GDM1 (cell line): ENCODE results near the gene LOXHD1.

Experiments used
- DNase-seq: peaks from one replicate; lab custom pipeline; 2025; lab: John Stamatoyannopoulos, UW

Gene LOXHD1

GRCh38 chr18:46625069-46625468, 32.0 kb downstream of the LOXHD1 start:
- no peak for DNase-seq

DNA sequence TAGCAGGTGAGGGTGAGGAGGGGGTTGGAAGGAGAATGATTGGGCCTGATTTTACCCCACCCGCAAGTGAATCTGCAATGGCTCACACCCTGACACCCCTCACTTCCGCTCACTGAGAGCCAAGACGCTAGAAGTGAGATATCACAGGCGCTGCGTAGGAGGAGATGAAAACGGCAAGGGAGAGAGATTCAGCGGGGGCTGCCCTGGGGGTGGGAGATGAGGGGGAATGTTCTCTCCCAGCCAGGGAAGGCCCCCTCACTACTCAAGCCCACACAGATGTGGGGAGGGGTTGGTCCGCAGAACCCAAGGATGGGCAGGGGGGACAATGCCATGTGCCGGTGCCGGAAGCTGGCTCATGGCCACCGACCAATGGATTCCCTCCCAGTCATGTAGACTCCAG, 32.9 kb downstream of the LOXHD1 start:
- DNase-seq: no peak

GRCh38 chr18:46623541-46623940, 33.5 kb downstream of the LOXHD1 start:
- DNase-seq: peak; percentile 83

DNA sequence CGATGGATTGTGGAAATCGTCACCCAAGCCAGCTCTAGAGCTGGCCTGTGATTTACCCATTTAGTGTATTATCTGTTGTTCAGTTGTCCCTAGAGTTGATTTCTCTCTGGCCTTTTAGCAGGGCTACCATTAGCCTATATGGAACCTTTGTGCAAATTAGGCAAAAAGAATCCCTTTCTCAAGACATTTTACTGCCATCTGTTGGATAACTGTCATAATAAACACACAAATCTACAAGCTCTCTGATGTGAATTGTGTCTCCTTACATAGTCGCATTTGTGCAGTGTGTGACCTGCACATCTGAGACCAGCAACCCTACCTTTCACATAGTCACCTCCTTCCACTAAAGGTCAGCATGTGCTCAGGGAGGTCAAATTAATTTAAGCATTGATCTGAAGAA, 34.0 kb downstream of the LOXHD1 start:
- peak; percentile 26 for DNase-seq

DNA sequence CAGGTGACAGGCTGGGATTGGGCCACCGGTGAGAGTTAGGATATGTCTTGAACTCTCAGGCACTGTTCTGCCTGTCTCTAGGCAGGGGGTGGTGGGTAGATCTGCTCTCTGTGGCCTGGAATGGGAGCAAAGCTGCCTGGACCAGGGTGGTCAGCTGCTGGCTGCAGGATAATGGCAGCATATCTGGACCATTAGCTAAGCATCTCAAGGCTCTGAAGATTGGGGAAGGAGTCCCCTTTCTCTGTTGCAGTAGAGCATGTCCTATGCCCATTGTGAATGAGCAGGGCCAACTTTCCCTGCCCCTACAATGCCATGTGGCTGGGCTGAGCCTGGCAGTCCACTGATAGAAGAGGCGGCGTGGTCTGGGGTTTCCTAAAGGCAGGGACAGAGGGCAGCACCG, 34.6 kb downstream of the LOXHD1 start:
- no peak for DNase-seq

DNA sequence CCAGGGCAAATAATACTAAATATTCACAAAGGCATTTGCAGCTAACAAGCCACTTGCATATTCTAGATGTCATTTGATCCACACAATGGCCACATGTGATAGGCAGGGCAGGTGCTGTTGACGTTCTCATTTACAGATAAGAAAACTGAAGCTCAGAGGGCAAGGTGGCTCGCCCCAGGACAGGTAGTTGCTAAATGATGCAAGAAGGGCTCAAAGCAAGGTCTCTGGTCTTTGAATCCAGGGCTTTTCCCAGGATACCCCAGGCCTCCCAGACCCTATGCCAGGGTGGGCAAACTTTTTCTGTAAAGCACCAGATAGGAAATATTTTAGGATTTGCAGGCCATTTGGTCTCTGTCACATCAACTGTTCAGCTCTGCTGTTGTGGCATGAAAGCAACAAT, 35.1 kb downstream of the LOXHD1 start:
- DNase-seq: no peak

DNA sequence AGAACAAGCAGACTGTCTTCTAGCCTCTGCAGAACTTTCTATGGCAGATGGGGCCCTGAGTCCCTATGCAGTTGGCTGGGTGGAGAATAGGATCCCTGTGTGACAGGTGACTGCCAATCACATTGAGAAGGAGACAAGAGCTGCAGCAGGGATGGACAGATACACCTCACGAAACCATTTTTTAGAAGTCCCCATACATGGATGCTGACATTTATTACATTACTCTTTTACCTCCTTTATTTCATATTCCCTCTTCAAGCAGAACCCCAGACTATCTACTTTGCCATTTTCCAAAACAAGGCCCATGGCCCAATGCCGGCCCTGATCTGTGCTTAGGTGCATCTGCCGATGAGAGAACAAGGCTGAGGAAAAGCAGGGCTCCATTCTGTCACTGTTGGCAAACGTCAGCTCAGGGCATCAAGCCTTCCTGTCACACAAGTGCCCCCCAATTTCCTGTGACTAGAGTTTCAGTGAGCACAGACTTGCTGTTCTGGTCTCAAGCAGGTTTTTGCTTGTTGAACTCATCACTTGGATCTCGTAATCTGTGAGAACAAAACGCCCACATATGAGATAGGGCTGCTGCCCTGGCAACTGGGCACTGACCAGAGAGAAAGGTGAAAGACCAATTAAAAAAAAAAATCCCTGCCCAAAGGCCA, 35.8 kb downstream of the LOXHD1 start:
- DNase-seq: no peak

- no peak for DNase-seq
Measured at GRCh38 chr18:46619559-46619958, 37.5 kb downstream of the LOXHD1 start.

GRCh38 chr18:46615720-46616119, 41.3 kb downstream of the LOXHD1 start:
- no peak for DNase-seq

DNA sequence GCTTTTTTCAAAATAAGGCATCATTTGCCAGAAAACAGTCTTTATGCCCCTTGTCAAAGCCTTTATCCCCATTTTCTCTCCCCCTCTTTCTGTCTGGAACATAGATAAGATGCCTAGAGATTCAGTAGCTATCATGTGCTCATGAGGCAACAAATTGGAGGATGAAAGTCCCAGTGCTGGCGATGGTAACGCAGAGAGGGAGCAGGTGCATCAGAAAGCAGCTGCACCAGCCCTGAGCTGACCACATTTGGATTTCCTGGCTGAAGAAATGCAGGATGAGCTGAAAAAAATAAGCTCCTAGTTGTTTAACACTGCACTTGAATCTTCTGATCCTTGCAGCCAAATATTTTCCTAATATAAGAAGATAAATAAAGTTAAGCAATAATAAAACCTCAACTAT, 48.0 kb downstream of the LOXHD1 start:
- no peak for DNase-seq

- no peak for DNase-seq
Measured at GRCh38 chr18:46607926-46608325, 49.1 kb downstream of the LOXHD1 start.

- no peak for DNase-seq
Measured at GRCh38 chr18:46601141-46601805, 55.7 kb downstream of the LOXHD1 start.

DNA sequence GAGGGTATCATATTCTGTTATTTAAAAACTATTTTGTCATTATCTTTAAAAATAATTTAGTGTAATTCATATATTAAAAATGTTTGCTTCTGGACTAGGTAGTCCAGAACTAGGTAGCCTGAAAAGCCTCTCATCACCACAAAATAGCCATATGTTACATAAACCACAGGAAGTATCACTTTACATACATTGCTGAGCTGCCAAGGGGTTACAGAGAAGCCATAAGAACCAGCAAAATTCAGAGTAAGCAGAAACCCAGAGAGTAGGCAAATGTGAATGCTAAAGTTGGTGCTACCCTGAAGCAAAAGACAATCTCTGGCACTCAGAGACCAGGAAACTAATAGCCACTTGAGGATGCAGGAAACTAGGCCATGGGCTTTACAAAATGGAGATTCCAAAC, 60.9 kb downstream of the LOXHD1 start:
- no peak for DNase-seq

DNA sequence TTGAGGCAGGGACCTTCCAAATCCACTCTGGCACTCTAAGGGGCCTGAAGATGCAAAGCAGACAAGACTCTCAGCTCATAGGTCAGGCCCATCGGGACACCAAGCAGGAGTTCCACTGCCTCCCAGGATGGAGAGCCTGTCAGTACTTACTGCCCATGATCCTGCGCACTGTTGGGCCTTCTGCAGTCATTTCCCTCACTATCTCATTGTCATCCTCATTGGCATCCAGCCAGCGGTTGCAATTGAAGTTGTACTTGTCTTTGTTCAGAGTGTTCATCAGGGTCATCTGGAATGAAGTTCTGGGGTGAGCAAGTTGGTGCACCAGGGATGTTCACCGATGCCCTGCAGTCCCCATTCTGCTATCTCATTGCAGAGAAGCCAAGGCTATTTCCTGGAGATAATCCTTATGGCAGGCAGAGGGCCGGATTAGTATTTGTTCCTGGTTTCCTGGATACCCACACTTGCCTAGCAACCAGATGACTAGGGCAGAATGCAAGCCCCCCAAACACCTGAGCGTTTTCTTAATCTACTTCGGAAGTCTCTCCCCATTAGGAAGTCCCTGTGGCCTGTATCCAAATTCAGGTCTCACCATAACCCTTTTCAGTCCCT, 65.1 kb downstream of the LOXHD1 start:
- no peak for DNase-seq

DNA sequence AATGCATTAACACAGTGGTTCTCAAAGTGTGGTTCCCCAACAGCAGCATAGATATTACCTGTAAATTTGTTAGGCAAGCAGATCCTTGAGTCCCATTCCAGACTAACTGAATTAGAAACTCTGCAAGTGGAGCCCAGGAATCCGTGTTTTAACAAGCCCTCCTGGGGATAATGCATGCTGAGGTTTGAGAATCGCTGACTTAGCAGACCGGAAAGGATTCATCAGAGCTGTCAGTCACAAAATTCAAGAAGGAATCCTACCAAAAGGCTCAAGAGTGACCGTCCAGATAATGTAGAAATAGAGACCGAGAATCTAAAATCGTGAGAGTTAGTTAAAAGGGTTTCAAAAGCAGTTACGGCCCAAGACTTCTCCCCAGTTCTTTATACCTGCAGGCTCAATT, 66.9 kb downstream of the LOXHD1 start:
- DNase-seq: no peak

DNA sequence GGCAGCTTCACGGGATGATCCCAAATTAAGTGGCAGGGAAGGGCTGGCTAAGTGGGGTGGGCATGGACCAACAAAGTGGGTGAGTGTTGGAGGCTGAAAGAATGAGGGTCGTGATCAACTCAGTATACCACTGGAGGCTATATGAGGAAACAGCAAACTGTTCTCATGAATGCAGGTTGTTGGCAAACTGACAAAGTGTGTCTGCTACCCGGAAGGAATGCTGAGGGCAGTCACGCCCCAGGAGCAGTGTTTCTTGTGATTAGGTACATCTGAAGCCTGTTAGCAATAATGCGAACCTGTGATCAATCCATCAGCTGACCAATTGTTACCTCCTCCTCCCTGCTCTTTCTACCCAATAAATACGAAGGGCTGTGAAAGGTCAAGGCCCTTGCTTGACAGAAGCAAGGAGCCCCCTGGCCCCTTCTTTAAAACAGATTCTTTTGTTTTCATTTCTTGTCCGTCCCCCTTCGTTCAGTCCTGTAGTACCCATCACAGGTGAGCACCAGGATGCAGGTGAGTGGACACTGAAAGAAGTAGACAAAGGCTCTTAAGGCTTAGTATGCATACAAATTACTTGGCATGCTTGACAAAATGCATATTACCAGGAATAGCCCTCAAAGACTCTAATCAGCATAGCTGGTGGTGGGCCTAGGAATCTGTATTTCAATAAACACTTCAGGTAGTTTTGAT, 67.9 kb downstream of the LOXHD1 start:
- no peak for DNase-seq

DNA sequence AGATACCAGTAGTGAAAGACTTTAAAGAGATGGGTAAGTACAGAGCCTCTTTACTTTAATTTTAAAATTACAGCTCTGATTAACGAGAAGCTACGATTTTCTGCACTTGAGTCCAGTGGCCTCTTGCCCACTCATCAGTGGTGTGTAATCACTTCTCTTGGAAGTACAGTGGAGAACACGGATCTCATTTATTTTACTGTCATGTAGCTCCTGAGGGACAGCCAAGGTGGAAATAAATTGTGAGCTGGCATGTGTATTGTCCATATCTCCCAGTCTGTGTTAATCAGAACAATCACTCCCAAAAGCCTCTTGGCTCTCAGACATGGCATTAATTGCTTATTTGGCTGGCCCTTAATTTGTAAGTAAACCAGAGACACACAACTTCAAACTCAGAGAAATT, 69.4 kb downstream of the LOXHD1 start:
- DNase-seq: no peak

- DNase-seq: no peak
Measured at GRCh38 chr18:46583711-46584110, 73.3 kb downstream of the LOXHD1 start.

GRCh38 chr18:46581648-46582047, 75.4 kb downstream of the LOXHD1 start:
- DNase-seq: no peak

GRCh38 chr18:46578987-46579386, 78.0 kb downstream of the LOXHD1 start:
- DNase-seq: no peak

- DNase-seq: no peak
Measured at GRCh38 chr18:46577546-46577945, 79.5 kb downstream of the LOXHD1 start.

GRCh38 chr18:46575851-46576250, 81.2 kb downstream of the LOXHD1 start:
- no peak for DNase-seq

GRCh38 chr18:46574743-46575115, 82.3 kb downstream of the LOXHD1 start:
- DNase-seq: no peak
